H1 (cell line): Measurements from ENCODE around the gene CHST11. TPM values are rescaled to one million over a fixed set of nuclear protein-coding genes. Genes with fewer than 3 reads are reported as not detected.

ENCODE experiments used
- CREB1 ChIP-seq: IDR thresholded peaks from 2 replicates; pipeline ENCODE4 v1.6.1; 2012; ENCODE audit warnings: inconsistent platforms
- RNF2 ChIP-seq: fragments of 200-900, 300-1000 bp; sonication (generic); IDR thresholded peaks from 2 replicates; pipeline ENCODE4 v1.7.1; 2016; ENCODE audit warnings: borderline replicate concordance, low read depth, mild to moderate bottlenecking, antibody characterized with exemption, low read length; ENCODE audit not compliant: poor library complexity, severe bottlenecking; ENCODE audit errors: missing control alignments
- SAP30 ChIP-seq: fragments of 300-600 bp; sonication (generic); IDR thresholded peaks from 2 replicates; pipeline ENCODE4 v1.7.1; 2012; ENCODE audit warnings: low read length, moderate library complexity, mild to moderate bottlenecking, inconsistent platforms; ENCODE audit not compliant: insufficient read depth, insufficient replicate concordance
- SP4 ChIP-seq: IDR thresholded peaks from 2 replicates; pipeline ENCODE4 v1.6.1; 2012; ENCODE audit warnings: low read length, inconsistent platforms
- polyA plus RNA-seq, 7 experiments: library from polyadenylated mRNA; depleted of rRNA in 3 of 7; stranded (reverse) in 5 of 7; unstranded in 2 of 7; fragments of >200 nt in 5 of 7; fragments of 200-250 nt in 2 of 7; gene quantifications; 1 replicate in 5 of 7; 2 replicates in 1 of 7; 4 replicates in 1 of 7; pipeline versions ENCODE4 v1.2.1 to v1.2.3, GENCODE V29; 2011 to 2013; ENCODE audit warnings: missing spikeins in 2 of 7, mixed read lengths in 2 of 7
- total RNA-seq: library from RNA; stranded (reverse); fragmentation: NEBNext Ultra II Directional; extraction: Animal tissue kit (Norgen Biotek cat#: 25700); gene quantifications from 2 replicates; pipeline ENCODE4 v1.2.1, GENCODE V29; 2021
- TF ChIP-seq, protein P1 (sequence below): fragments of 300-600 bp; sonication (generic); IDR thresholded peaks from 2 replicates; pipeline ENCODE4 v1.7.1; 2012; ENCODE audit warnings: low read length, moderate library complexity, mild to moderate bottlenecking, inconsistent platforms; ENCODE audit not compliant: insufficient replicate concordance

The CHST11 gene
- total and polyA plus RNA-seq, 2 of the 8 experiments (the other 6 are each of a cell fraction or from before 2014, with no cell fraction given) = 14.4 to 20.8 TPM

DNA sequence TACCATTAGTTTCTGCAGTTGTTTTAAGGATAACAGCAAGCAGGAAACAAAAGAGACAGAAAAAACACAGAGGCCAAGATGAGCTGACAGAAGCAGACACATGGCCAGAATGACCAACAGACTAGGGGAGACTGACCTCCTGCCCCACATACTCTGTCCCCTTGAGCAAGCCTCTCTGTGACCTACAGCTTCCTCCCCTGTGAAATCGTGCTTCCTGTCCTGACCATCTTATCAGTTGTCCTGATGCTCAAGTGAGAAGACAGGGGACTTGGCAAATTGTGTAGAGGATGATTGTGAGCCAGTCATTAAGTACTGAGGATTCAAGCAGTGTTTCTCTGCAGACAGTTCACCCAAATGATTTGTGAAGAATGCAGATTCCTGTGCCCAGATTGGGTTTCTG lies 272.3 kb downstream of the CHST11 start (continued):
- TF ChIP-seq, protein P1, sequence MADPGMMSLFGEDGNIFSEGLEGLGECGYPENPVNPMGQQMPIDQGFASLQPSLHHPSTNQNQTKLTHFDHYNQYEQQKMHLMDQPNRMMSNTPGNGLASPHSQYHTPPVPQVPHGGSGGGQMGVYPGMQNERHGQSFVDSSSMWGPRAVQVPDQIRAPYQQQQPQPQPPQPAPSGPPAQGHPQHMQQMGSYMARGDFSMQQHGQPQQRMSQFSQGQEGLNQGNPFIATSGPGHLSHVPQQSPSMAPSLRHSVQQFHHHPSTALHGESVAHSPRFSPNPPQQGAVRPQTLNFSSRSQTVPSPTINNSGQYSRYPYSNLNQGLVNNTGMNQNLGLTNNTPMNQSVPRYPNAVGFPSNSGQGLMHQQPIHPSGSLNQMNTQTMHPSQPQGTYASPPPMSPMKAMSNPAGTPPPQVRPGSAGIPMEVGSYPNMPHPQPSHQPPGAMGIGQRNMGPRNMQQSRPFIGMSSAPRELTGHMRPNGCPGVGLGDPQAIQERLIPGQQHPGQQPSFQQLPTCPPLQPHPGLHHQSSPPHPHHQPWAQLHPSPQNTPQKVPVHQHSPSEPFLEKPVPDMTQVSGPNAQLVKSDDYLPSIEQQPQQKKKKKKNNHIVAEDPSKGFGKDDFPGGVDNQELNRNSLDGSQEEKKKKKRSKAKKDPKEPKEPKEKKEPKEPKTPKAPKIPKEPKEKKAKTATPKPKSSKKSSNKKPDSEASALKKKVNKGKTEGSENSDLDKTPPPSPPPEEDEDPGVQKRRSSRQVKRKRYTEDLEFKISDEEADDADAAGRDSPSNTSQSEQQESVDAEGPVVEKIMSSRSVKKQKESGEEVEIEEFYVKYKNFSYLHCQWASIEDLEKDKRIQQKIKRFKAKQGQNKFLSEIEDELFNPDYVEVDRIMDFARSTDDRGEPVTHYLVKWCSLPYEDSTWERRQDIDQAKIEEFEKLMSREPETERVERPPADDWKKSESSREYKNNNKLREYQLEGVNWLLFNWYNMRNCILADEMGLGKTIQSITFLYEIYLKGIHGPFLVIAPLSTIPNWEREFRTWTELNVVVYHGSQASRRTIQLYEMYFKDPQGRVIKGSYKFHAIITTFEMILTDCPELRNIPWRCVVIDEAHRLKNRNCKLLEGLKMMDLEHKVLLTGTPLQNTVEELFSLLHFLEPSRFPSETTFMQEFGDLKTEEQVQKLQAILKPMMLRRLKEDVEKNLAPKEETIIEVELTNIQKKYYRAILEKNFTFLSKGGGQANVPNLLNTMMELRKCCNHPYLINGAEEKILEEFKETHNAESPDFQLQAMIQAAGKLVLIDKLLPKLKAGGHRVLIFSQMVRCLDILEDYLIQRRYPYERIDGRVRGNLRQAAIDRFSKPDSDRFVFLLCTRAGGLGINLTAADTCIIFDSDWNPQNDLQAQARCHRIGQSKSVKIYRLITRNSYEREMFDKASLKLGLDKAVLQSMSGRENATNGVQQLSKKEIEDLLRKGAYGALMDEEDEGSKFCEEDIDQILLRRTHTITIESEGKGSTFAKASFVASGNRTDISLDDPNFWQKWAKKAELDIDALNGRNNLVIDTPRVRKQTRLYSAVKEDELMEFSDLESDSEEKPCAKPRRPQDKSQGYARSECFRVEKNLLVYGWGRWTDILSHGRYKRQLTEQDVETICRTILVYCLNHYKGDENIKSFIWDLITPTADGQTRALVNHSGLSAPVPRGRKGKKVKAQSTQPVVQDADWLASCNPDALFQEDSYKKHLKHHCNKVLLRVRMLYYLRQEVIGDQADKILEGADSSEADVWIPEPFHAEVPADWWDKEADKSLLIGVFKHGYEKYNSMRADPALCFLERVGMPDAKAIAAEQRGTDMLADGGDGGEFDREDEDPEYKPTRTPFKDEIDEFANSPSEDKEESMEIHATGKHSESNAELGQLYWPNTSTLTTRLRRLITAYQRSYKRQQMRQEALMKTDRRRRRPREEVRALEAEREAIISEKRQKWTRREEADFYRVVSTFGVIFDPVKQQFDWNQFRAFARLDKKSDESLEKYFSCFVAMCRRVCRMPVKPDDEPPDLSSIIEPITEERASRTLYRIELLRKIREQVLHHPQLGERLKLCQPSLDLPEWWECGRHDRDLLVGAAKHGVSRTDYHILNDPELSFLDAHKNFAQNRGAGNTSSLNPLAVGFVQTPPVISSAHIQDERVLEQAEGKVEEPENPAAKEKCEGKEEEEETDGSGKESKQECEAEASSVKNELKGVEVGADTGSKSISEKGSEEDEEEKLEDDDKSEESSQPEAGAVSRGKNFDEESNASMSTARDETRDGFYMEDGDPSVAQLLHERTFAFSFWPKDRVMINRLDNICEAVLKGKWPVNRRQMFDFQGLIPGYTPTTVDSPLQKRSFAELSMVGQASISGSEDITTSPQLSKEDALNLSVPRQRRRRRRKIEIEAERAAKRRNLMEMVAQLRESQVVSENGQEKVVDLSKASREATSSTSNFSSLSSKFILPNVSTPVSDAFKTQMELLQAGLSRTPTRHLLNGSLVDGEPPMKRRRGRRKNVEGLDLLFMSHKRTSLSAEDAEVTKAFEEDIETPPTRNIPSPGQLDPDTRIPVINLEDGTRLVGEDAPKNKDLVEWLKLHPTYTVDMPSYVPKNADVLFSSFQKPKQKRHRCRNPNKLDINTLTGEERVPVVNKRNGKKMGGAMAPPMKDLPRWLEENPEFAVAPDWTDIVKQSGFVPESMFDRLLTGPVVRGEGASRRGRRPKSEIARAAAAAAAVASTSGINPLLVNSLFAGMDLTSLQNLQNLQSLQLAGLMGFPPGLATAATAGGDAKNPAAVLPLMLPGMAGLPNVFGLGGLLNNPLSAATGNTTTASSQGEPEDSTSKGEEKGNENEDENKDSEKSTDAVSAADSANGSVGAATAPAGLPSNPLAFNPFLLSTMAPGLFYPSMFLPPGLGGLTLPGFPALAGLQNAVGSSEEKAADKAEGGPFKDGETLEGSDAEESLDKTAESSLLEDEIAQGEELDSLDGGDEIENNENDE = no peak
- TF ChIP-seq SP4 (no peak), RNF2 (no peak), SAP30 (no peak), CREB1 (no peak)
